Loucy (cell line): ENCODE data around the gene FAU.

ENCODE experiments used
- CTCF ChIP-seq: fragments of 200-600 bp; sonication (generic); conservative IDR thresholded peaks from 2 replicates; pipeline ENCODE4 v1.5.1; 2014; ENCODE audit warnings: mild to moderate bottlenecking, antibody characterized with exemption, low read length
- EZH2phosphoT487 ChIP-seq: fragments of 200-600 bp; IDR thresholded peaks from 2 replicates; pipeline ENCODE4 v1.6.1; 2018; ENCODE audit warnings: antibody characterized with exemption, mild to moderate bottlenecking, moderate library complexity, borderline replicate concordance

- TF ChIP-seq CTCF = no peak
- TF ChIP-seq EZH2phosphoT487 = no peak
These were observed 14.7 kb upstream of the FAU start for GRCh38 chr11:65136515-65137096.
